GM13976 (cell line): ENCODE measurements around the gene RPRML.
"Not testable (repeated sequence)": the region's sequence is repeated elsewhere in the genome, so short reads cannot be mapped to it uniquely, and the experiment has no call there.

Source experiments
- DNase-seq: peaks from one replicate; pipeline ENCODE4 v3.0.0; 2012; ENCODE audit warnings: low spot score
- CTCF ChIP-seq: IDR thresholded peaks from 2 replicates; pipeline ENCODE4 v1.5.1; 2012; ENCODE audit warnings: borderline replicate concordance, mild to moderate bottlenecking; ENCODE audit not compliant: insufficient read depth; ENCODE audit errors: extremely low read depth, missing control alignments, control extremely low read depth
- in situ Hi-C: fragments of 300-500 bp; cut with MboI; formaldehyde crosslinking; loops from one replicate; pipeline ENCODE4 v1.12.0; 2022; ENCODE audit warnings: low sequenced_read_pairs, mixed read lengths, inconsistent platforms; ENCODE audit not compliant: unreplicated experiment

Gene RPRML

GRCh38 chr17:46979147-46979863 is at the start of gene RPRML:
TSS of gene RPRML (minus strand) at chr17:46979253. CDS start at chr17:46979007, 246 bp downstream.
- DNase-seq = peak; percentile 67
- TF ChIP-seq CTCF = no peak
- in situ Hi-C loops = loop anchor here (25.0 kb wide), 1 partner anchor 192 kb away; no protein-coding TSS in a partner anchor

GRCh38 chr17:47016966-47017365 is 37.9 kb upstream of the RPRML start:
- DNase-seq, in situ Hi-C loops: not testable (repeated sequence)

- in situ Hi-C loops = no loop called here
- TF ChIP-seq CTCF = no peak
- no peak for DNase-seq
Measured at GRCh38 chr17:47013341-47013740, 34.3 kb upstream of the RPRML start.

- no peak for TF ChIP-seq CTCF
- in situ Hi-C loops = no loop called here
- DNase-seq = no peak
Measured at GRCh38 chr17:47012457-47012856, 33.4 kb upstream of the RPRML start.

- DNase-seq = no peak
- in situ Hi-C loops = no loop called here
- TF ChIP-seq CTCF = no peak
Measured at GRCh38 chr17:47009759-47010594, 30.9 kb upstream of the RPRML start.

GRCh38 chr17:47004906-47005305 is 25.9 kb upstream of the RPRML start:
- no peak for TF ChIP-seq CTCF
- no peak for DNase-seq
- in situ Hi-C loops = no loop called here

GRCh38 chr17:47003864-47004263 is 24.8 kb upstream of the RPRML start:
- in situ Hi-C loops, DNase-seq: not testable (repeated sequence)
